CD14-positive monocyte (primary cell): ENCODE results near the gene FAM162A. TPM values are rescaled to one million over a fixed set of nuclear protein-coding genes. Genes with fewer than 3 reads are reported as not detected.
"Not testable (repeated sequence)": the region's sequence is repeated elsewhere in the genome, so short reads cannot be mapped to it uniquely, and the experiment has no call there.

Experiments
- DNase-seq, 3 donors: peaks; one replicate each; pipeline ENCODE4 v3.0.0-alpha.2; 2011 to 2022
- H2AFZ ChIP-seq: 2 replicates; pipeline ENCODE4 v1.6.0; 2012; ENCODE audit warnings: mild to moderate bottlenecking, low read depth, low read length, inconsistent platforms; ENCODE audit not compliant: insufficient read depth, poor library complexity, severe bottlenecking
- H3K27ac ChIP-seq, 2 donors: 1 replicate in 1 of 2; 2 replicates in 1 of 2; pipeline ENCODE4 v1.5.1; 2012 to 2013; ENCODE audit warnings: low read length in 2 of 2, control low read depth in 1 of 2, inconsistent platforms in 1 of 2, low read depth in 1 of 2, mild to moderate bottlenecking in 1 of 2
- H3K27me3 ChIP-seq, 2 donors: one replicate each; pipeline versions ENCODE4 v1.6.0 to v1.6.1; 2011 to 2013; ENCODE audit warnings: low read length in 2 of 2; ENCODE audit not compliant: control insufficient read depth in 2 of 2, insufficient read depth in 2 of 2
- H3K36me3 ChIP-seq, 2 donors: replicated peaks in 1 of 2; 1 replicate in 1 of 2; 2 replicates in 1 of 2; pipeline versions ENCODE4 v1.5.1 to v1.6.1; 2012 to 2013; ENCODE audit warnings: low read length in 2 of 2, control low read depth in 1 of 2, inconsistent platforms in 1 of 2, mild to moderate bottlenecking in 1 of 2; ENCODE audit not compliant: insufficient read depth in 2 of 2, control insufficient read depth in 1 of 2
- H3K4me1 ChIP-seq, 2 donors: 1 replicate in 1 of 2; 2 replicates in 1 of 2; pipeline versions ENCODE4 v1.5.1 to v1.6.1; 2012 to 2013; ENCODE audit warnings: low read length in 2 of 2, control low read depth in 1 of 2, inconsistent platforms in 1 of 2, mild to moderate bottlenecking in 1 of 2, moderate library complexity in 1 of 2; ENCODE audit not compliant: insufficient read depth in 2 of 2, control insufficient read depth in 1 of 2
- H3K4me2 ChIP-seq: replicated peaks from 2 replicates; pipeline ENCODE3; 2012; ENCODE audit warnings: low read length, moderate library complexity, mild to moderate bottlenecking; ENCODE audit not compliant: poor library complexity, severe bottlenecking; ENCODE audit errors: extremely low read depth
- H3K4me3 ChIP-seq, 3 experiments: fragments of 200-600 bp in 1 of 3; sonication (generic) in 1 of 3; replicated peaks in 1 of 3; 1 replicate in 2 of 3; 2 replicates in 1 of 3; pipeline ENCODE4 v1.5.1; 2011 to 2013; ENCODE audit warnings: low read length in 3 of 3, mild to moderate bottlenecking in 3 of 3, control low read depth in 2 of 3, low read depth in 2 of 3, inconsistent platforms in 1 of 3, moderate library complexity in 1 of 3
- H3K79me2 ChIP-seq: 2 replicates; pipeline ENCODE4 v1.6.0; 2012; ENCODE audit warnings: mild to moderate bottlenecking, control low read depth, inconsistent platforms, low read length, moderate library complexity; ENCODE audit not compliant: insufficient read depth
- H3K9ac ChIP-seq: 2 replicates; pipeline ENCODE4 v1.6.0; 2017; ENCODE audit warnings: low read length, mild to moderate bottlenecking; ENCODE audit not compliant: insufficient read depth, poor library complexity, severe bottlenecking
- H3K9me3 ChIP-seq, 2 donors: replicated peaks in 1 of 2; 1 replicate in 1 of 2; 2 replicates in 1 of 2; pipeline versions ENCODE4 v1.5.1 to v1.6.1; 2012 to 2013; ENCODE audit warnings: low read length in 2 of 2, control low read depth in 1 of 2; ENCODE audit not compliant: control insufficient read depth in 1 of 2, insufficient read depth in 1 of 2
- H4K20me1 ChIP-seq: 2 replicates; pipeline ENCODE4 v1.6.0; 2012; ENCODE audit warnings: mild to moderate bottlenecking, low read length, control low read depth, moderate library complexity; ENCODE audit not compliant: insufficient read depth
- H3K27ac Mint-ChIP-seq, 7 donors: one replicate each; pipeline ENCODE4 v1.8.0; 2020; ENCODE audit warnings: mild to moderate bottlenecking in 7 of 7, mixed read lengths in 7 of 7, moderate library complexity in 6 of 7, inconsistent platforms in 2 of 7
- H3K27me3 Mint-ChIP-seq, 3 donors: one replicate each; pipeline ENCODE4 v1.8.0; 2021 to 2022; ENCODE audit warnings: low read depth in 3 of 3, mild to moderate bottlenecking in 3 of 3, mixed read lengths in 3 of 3, moderate library complexity in 3 of 3, inconsistent platforms in 1 of 3
- H3K36me3 Mint-ChIP-seq, 2 donors: one replicate each; pipeline ENCODE4 v1.8.0; 2020; ENCODE audit warnings: mixed read lengths in 2 of 2, inconsistent platforms in 1 of 2, mild to moderate bottlenecking in 1 of 2
- H3K4me1 Mint-ChIP-seq: one replicate; pipeline ENCODE4 v1.8.0; 2020; ENCODE audit warnings: mild to moderate bottlenecking, mixed read lengths
- H3K4me3 Mint-ChIP-seq, 2 donors: one replicate each; pipeline ENCODE4 v1.8.0; 2020; ENCODE audit warnings: mild to moderate bottlenecking in 2 of 2, mixed read lengths in 2 of 2, moderate library complexity in 1 of 2
- H3K9me3 Mint-ChIP-seq, 7 donors: one replicate each; pipeline ENCODE4 v1.8.0; 2020 to 2022; ENCODE audit warnings: mixed read lengths in 7 of 7, mild to moderate bottlenecking in 6 of 7, moderate library complexity in 6 of 7, inconsistent platforms in 2 of 7
- CTCF ChIP-seq: fragments of 200-600 bp; IDR thresholded peaks from one replicate; pipeline ENCODE4 v1.8.0; 2022; ENCODE audit warnings: antibody characterized with exemption, mild to moderate bottlenecking
- WGBS: methylation state at CpG from one replicate; pipeline ENCODE4 v1.1.5; 2013; ENCODE audit warnings: missing lambda C conversion rate; ENCODE audit not compliant: insufficient coverage; 5-methylcytosine and 5-hydroxymethylcytosine counted together
- intact Hi-C, 2 donors: fragments of 100-400 bp; cut with micrococcal nuclease; formaldehyde crosslinking; loops; one replicate each; pipeline versions ENCODE4 v1.15.0 to v1.15.1; 2023
- polyA plus RNA-seq, 3 donors: library from polyadenylated mRNA; depleted of rRNA in 1 of 3; unstranded in 2 of 3; stranded (reverse) in 1 of 3; fragments of 300-500 nt in 2 of 3; fragments of >200 nt in 1 of 3; fragmentation: Illumina TruSeq in 2 of 3; gene quantifications; 1 replicate in 2 of 3; 2 replicates in 1 of 3; pipeline ENCODE4 v1.2.3, GENCODE V29; 2012 to 2021

The FAM162A gene
- polyA plus RNA-seq, 3 donors: 6.8 to 28.5 (median 24.2) TPM

GRCh38 chr3:122364490-122364889, 19.5 kb upstream of the FAM162A start:
- Histone ChIP-seq H3K27me3 (no peaks in the 10 kb centered on the region), H3K4me3 (no peak overlapping the region), H3K4me1 (no peaks in the 10 kb centered on the region), H3K79me2 (no peaks in the 10 kb centered on the region), H3K27ac (no peak overlapping the region), H3K9me3 (no peaks in the 10 kb centered on the region), H2AFZ (no peak overlapping the region), H3K36me3 (peaks cover 28 to 85% of the 10 kb centered on the region in 2 donors), H3K9ac (no peak overlapping the region), H3K4me2 (no peak overlapping the region), H4K20me1 (no peaks in the 10 kb centered on the region)
- no peak for DNase-seq
- peaks cover 46 to 59% of the 10 kb centered on the region in 2 donors for H3K36me3 Mint-ChIP-seq
- H3K4me3 Mint-ChIP-seq: no peak overlapping the region
- WGBS: no CpG with 5 or more reads among the region's 2 CpGs
- H3K27ac Mint-ChIP-seq: no peak overlapping the region
- no peaks in the 10 kb centered on the region for H3K9me3 Mint-ChIP-seq
- peaks cover 1% of the 10 kb centered on the region for H3K4me1 Mint-ChIP-seq
- H3K27me3 Mint-ChIP-seq: no peaks in the 10 kb centered on the region
- no peak for TF ChIP-seq CTCF
- intact Hi-C loops: no loop called here

GRCh38 chr3:122365073-122365472, 18.9 kb upstream of the FAM162A start:
- no peak for TF ChIP-seq CTCF
- peaks cover 0 to 1% of the 10 kb centered on the region in 2 donors for H3K4me1 ChIP-seq
- no peak for DNase-seq
- no peaks in the 10 kb centered on the region for H3K27me3 ChIP-seq
- intact Hi-C loops: no loop called here
- no peak overlapping the region for H3K4me2 ChIP-seq
- H3K9me3 ChIP-seq: no peaks in the 10 kb centered on the region
- H2AFZ ChIP-seq: no peak overlapping the region
- H3K27ac ChIP-seq: no peak overlapping the region
- H3K36me3 ChIP-seq: peaks cover 28 to 88% of the 10 kb centered on the region in 2 donors
- Mint-ChIP-seq H3K9me3 (no peaks in the 10 kb centered on the region), H3K27me3 (no peaks in the 10 kb centered on the region), H3K27ac (no peak overlapping the region), H3K4me3 (no peak overlapping the region), H3K4me1 (peaks cover 2% of the 10 kb centered on the region), H3K36me3 (peaks cover 48 to 63% of the 10 kb centered on the region in 2 donors)
- H3K4me3 ChIP-seq: no peak overlapping the region
- no CpG with 5 or more reads among the region's 1 CpG for WGBS
- no peak overlapping the region for H3K9ac ChIP-seq
- no peaks in the 10 kb centered on the region for H4K20me1 ChIP-seq
- no peaks in the 10 kb centered on the region for H3K79me2 ChIP-seq

GRCh38 chr3:122365582-122366378, 18.2 kb upstream of the FAM162A start:
- H3K4me3 ChIP-seq, H3K4me2 ChIP-seq: not testable (repeated sequence)
- H3K27ac Mint-ChIP-seq: peak overlapping the region in 1 of 7 donors; percentile 7

More at GRCh38 chr3:122365582-122366378, 18.2 kb upstream of the FAM162A start:
- H2AFZ ChIP-seq, intact Hi-C loops, H3K27me3 Mint-ChIP-seq, H4K20me1 ChIP-seq, H3K4me3 Mint-ChIP-seq, DNase-seq, H3K9ac ChIP-seq, H3K27ac ChIP-seq, H3K27me3 ChIP-seq, H3K4me1 Mint-ChIP-seq, H3K9me3 ChIP-seq, H3K4me1 ChIP-seq, H3K79me2 ChIP-seq, H3K9me3 Mint-ChIP-seq: not testable (repeated sequence)
- peaks cover 46 to 64% of the 10 kb centered on the region in 2 donors for H3K36me3 Mint-ChIP-seq
- 100% methylated on average over 4 of the region's 10 CpGs for WGBS
- H3K36me3 ChIP-seq: peaks cover 28 to 88% of the 10 kb centered on the region in 2 donors
